ENCODE measurements around the gene S100P.

GRCh38 chr4:6647582-6648230 is 46.0 kb upstream of the S100P start:
- TF ChIP-seq POLR2A (IDR thresholded peaks at IDR 0.05) (no peak), CTCF (IDR thresholded peaks at IDR 0.05) (no peak)

Measured in testis (tissue), 2 donors.